OCI-LY1 (cell line): Measurements from ENCODE around the gene SUGCT.

Experiments used
- H2AFZ ChIP-seq: fragments of 200-600 bp; sonication (generic), shearing (Covaris generic); 2 replicates; pipeline ENCODE4 v1.6.0; 2014; ENCODE audit warnings: antibody characterized with exemption, mild to moderate bottlenecking, low read length
- H3F3A ChIP-seq: fragments of 200-600 bp; sonication (generic), shearing (Covaris generic); 2 replicates; pipeline ENCODE4 v1.6.0; 2014; ENCODE audit warnings: mild to moderate bottlenecking, antibody characterized with exemption, low read length, moderate library complexity; ENCODE audit not compliant: insufficient read depth
- H3K27ac ChIP-seq: fragments of 200-600 bp; sonication (generic); 2 replicates; pipeline ENCODE4 v1.5.1; 2014; ENCODE audit warnings: low read length, mixed run types, mild to moderate bottlenecking, low read depth; ENCODE audit not compliant: poor library complexity, severe bottlenecking
- H3K27me3 ChIP-seq: fragments of 200-600 bp; sonication (generic); 2 replicates; pipeline ENCODE4 v1.6.0; 2014; ENCODE audit warnings: antibody characterized with exemption, mild to moderate bottlenecking, low read length, moderate library complexity; ENCODE audit not compliant: insufficient read depth
- H3K36me3 ChIP-seq: fragments of 200-600 bp; sonication (generic); 2 replicates; pipeline ENCODE4 v1.6.1; 2014; ENCODE audit warnings: mild to moderate bottlenecking, antibody characterized with exemption, low read length, moderate library complexity, mixed read lengths; ENCODE audit not compliant: insufficient read depth
- H3K4me1 ChIP-seq: fragments of 200-600 bp; sonication (generic); 2 replicates; pipeline ENCODE4 v1.5.1; 2014; ENCODE audit warnings: mild to moderate bottlenecking, low read length, moderate library complexity; ENCODE audit not compliant: insufficient read depth, severe bottlenecking
- H3K4me2 ChIP-seq: fragments of 200-600 bp; sonication (generic), shearing (Covaris generic); 2 replicates; pipeline ENCODE4 v1.6.1; 2014; ENCODE audit warnings: low read length
- H3K4me3 ChIP-seq: fragments of 200-600 bp; sonication (generic); 2 replicates; pipeline ENCODE4 v1.5.1; 2014; ENCODE audit warnings: low read length, low read depth, mild to moderate bottlenecking, mixed read lengths; ENCODE audit not compliant: poor library complexity, severe bottlenecking
- H3K79me2 ChIP-seq: fragments of 200-600 bp; shearing (Covaris generic); 2 replicates; pipeline ENCODE4 v1.6.1; 2016; ENCODE audit warnings: mixed run types, low read length, mixed read lengths; ENCODE audit not compliant: insufficient read depth
- H3K9ac ChIP-seq: fragments of 200-600 bp; sonication (generic), shearing (Covaris generic); 2 replicates; pipeline ENCODE4 v1.6.1; 2014; ENCODE audit warnings: mild to moderate bottlenecking, low read length, mixed read lengths
- H3K9me2 ChIP-seq: fragments of 200-600 bp; sonication (generic), shearing (Covaris generic); 2 replicates; pipeline ENCODE4 v1.6.1; 2014; ENCODE audit warnings: low read depth, mild to moderate bottlenecking, low read length, mixed read lengths
- H3K9me3 ChIP-seq: fragments of 200-600 bp; shearing (Covaris generic); 2 replicates; pipeline ENCODE4 v1.6.1; 2014; ENCODE audit warnings: low read length, mixed read lengths
- H4K20me1 ChIP-seq: fragments of 200-600 bp; sonication (generic), shearing (Covaris generic); 2 replicates; pipeline ENCODE4 v1.6.0; 2016; ENCODE audit warnings: mild to moderate bottlenecking, low read length; ENCODE audit not compliant: insufficient read depth
- CTCF ChIP-seq: fragments of 200-600 bp; sonication (generic), shearing (Covaris generic); IDR thresholded peaks from 2 replicates; pipeline ENCODE4 v1.5.1; 2017; ENCODE audit warnings: mild to moderate bottlenecking, antibody characterized with exemption, low read length, moderate library complexity, mixed read lengths
- EZH2 ChIP-seq: fragments of 200-600 bp; sonication (generic), shearing (Covaris generic); IDR thresholded peaks from 2 replicates; pipeline ENCODE4 v1.8.0; 2017; ENCODE audit warnings: borderline replicate concordance, mixed run types, mild to moderate bottlenecking, antibody characterized with exemption, low read length, moderate library complexity, mixed read lengths

SUGCT gene

GRCh38 chr7:40535678-40536077 lies 400.9 kb downstream of the SUGCT start:
- TF ChIP-seq CTCF = no peak
- no peak for TF ChIP-seq EZH2
- no peaks in the 10 kb centered on the region for H3K36me3 ChIP-seq
- no peaks in the 10 kb centered on the region for H3K4me1 ChIP-seq
- no peak overlapping the region for H3K9ac ChIP-seq
- no peaks in the 10 kb centered on the region for H3F3A ChIP-seq
- H4K20me1 ChIP-seq = no peaks in the 10 kb centered on the region
- H3K4me3 ChIP-seq = no peak overlapping the region
- H3K27me3 ChIP-seq = no peaks in the 10 kb centered on the region
- H3K9me2 ChIP-seq = no peaks in the 10 kb centered on the region
- H3K9me3 ChIP-seq = no peaks in the 10 kb centered on the region
- no peak overlapping the region for H2AFZ ChIP-seq
- H3K27ac ChIP-seq = no peak overlapping the region
- no peak overlapping the region for H3K4me2 ChIP-seq
- no peaks in the 10 kb centered on the region for H3K79me2 ChIP-seq

GRCh38 chr7:40536421-40536820 lies 401.6 kb downstream of the SUGCT start:
- Histone ChIP-seq H3K9me3 (no peaks in the 10 kb centered on the region), H3K4me3 (no peak overlapping the region), H3K27me3 (no peaks in the 10 kb centered on the region), H3K36me3 (no peaks in the 10 kb centered on the region), H4K20me1 (no peaks in the 10 kb centered on the region), H3K9ac (no peak overlapping the region), H2AFZ (no peak overlapping the region), H3K4me1 (no peaks in the 10 kb centered on the region), H3K79me2 (no peaks in the 10 kb centered on the region), H3K9me2 (no peaks in the 10 kb centered on the region), H3K4me2 (no peak overlapping the region), H3F3A (no peaks in the 10 kb centered on the region), H3K27ac (no peak overlapping the region)
- TF ChIP-seq CTCF = no peak
- no peak for TF ChIP-seq EZH2

DNA sequence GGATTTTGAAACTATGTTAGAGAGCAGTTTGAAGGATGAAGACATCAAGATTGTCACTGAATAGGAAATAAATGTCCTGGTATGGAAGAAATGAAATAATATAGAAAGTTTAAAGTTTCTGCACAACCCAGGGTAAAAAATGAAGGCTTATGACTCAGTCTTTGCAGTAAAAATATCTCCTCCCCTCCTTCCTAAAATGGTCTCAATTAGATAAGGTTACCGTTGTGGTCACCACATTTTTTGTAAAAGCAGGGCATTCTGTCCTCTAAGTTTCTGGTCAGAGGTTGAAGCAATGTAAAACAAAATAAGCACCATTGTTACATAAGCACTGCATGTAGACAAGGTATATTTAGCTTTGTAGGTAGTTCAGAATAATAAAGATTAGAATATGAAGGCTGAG lies 403.5 kb downstream of the SUGCT start:
- no peaks in the 10 kb centered on the region for H4K20me1 ChIP-seq
- no peak overlapping the region for H3K4me2 ChIP-seq
- no peaks in the 10 kb centered on the region for H3K4me1 ChIP-seq
- no peak overlapping the region for H3K9ac ChIP-seq
- H3K27me3 ChIP-seq = no peaks in the 10 kb centered on the region
- H3F3A ChIP-seq = no peaks in the 10 kb centered on the region
- H3K9me3 ChIP-seq = no peaks in the 10 kb centered on the region
- H3K4me3 ChIP-seq = no peak overlapping the region
- no peaks in the 10 kb centered on the region for H3K79me2 ChIP-seq
- no peak overlapping the region for H3K27ac ChIP-seq
- H3K36me3 ChIP-seq = no peaks in the 10 kb centered on the region
- H2AFZ ChIP-seq = no peak overlapping the region
- TF ChIP-seq CTCF (no peak), EZH2 (no peak)
- H3K9me2 ChIP-seq = no peaks in the 10 kb centered on the region
